ENCODE data around the gene KDSR. TPM values are rescaled to one million over a fixed set of nuclear protein-coding genes. Genes with fewer than 3 reads are reported as not detected.
A peak's percentile ranks its signal among the peaks of the same experiment; 100 is the strongest.

Gene KDSR
- total and polyA plus RNA-seq, 2 donors (not counting 1 experiment from before 2014, with no cell fraction given), result 6.4 to 21.1 TPM

- Mint-ChIP-seq H3K27me3 (no peaks in the 10 kb centered on the region), H3K27ac (peak overlapping the region; percentile 97), H3K4me1 (peaks cover 63% of the 10 kb centered on the region), H3K9me3 (ENCODE audit: insufficient read depth) (no peaks in the 10 kb centered on the region), H3K4me3 (peak overlapping the region; percentile 89)
- TF ChIP-seq, protein P1, sequence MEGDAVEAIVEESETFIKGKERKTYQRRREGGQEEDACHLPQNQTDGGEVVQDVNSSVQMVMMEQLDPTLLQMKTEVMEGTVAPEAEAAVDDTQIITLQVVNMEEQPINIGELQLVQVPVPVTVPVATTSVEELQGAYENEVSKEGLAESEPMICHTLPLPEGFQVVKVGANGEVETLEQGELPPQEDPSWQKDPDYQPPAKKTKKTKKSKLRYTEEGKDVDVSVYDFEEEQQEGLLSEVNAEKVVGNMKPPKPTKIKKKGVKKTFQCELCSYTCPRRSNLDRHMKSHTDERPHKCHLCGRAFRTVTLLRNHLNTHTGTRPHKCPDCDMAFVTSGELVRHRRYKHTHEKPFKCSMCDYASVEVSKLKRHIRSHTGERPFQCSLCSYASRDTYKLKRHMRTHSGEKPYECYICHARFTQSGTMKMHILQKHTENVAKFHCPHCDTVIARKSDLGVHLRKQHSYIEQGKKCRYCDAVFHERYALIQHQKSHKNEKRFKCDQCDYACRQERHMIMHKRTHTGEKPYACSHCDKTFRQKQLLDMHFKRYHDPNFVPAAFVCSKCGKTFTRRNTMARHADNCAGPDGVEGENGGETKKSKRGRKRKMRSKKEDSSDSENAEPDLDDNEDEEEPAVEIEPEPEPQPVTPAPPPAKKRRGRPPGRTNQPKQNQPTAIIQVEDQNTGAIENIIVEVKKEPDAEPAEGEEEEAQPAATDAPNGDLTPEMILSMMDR (IDR thresholded peaks at IDR 0.05), result peak; percentile 85
- TF ChIP-seq EZH2 (IDR thresholded peaks at IDR 0.05; ENCODE audit: borderline replicate concordance, insufficient read depth, low read depth, low read length, poor library complexity, severe bottlenecking), result no peak
- no peaks in the 10 kb centered on the region for H3K27me3 ChIP-seq (replicated peaks in 1 of 4; ENCODE audit: control extremely low read depth in 1 of 4, control insufficient read depth in 3 of 4, insufficient read depth in 4 of 4, low read length in 3 of 4)
- H3K36me3 ChIP-seq (replicated peaks in 1 of 2; ENCODE audit: control extremely low read depth in 1 of 2, control insufficient read depth in 1 of 2, extremely low read depth in 1 of 2, insufficient read depth in 2 of 2, low read length in 1 of 2), result no peaks in the 10 kb centered on the region
- peak; percentile 53 for ATAC-seq (ENCODE audit: low read depth)
- peaks cover 65% of the 10 kb centered on the region for H3K79me2 ChIP-seq (ENCODE audit: control insufficient read depth, insufficient read depth, low read length)
- H3K27ac ChIP-seq (ENCODE audit: low read length in 2 of 2), result peak overlapping the region; percentile 73 to 92
- POLR2A ChIA-PET, result interaction anchor here (0.6 to 4.5 kb wide), 11 partner anchors 10 to 197 kb away, joined by 3 to 30 read pairs (median 4); no protein-coding TSS in a partner anchor
- no peaks in the 10 kb centered on the region for H4K20me1 ChIP-seq (ENCODE audit: control insufficient read depth, insufficient read depth, low read length, poor library complexity, severe bottlenecking)
- peak overlapping the region; percentile 91 for H3K9ac ChIP-seq (ENCODE audit: low read length)
- peak overlapping the region; percentile 60 for H2AFZ ChIP-seq (ENCODE audit: insufficient read depth, low read depth, low read length, poor library complexity, severe bottlenecking)
- WGBS (ENCODE audit: insufficient coverage), result 6% methylated on average over 51 of the region's 66 CpGs
- peak overlapping the region; percentile 85 to 98 (median 96) for H3K4me3 ChIP-seq (ENCODE audit: control extremely low read depth in 1 of 5, extremely low read depth in 1 of 5, insufficient read depth in 1 of 5, low read depth in 2 of 5, low read length in 4 of 5)
- H3K4me1 ChIP-seq (ENCODE audit: control insufficient read depth in 2 of 2, insufficient read depth in 2 of 2, low read length in 2 of 2), result peaks cover 37 to 54% of the 10 kb centered on the region in 2 donors
- H3K9me3 ChIP-seq (ENCODE audit: control extremely low read depth in 1 of 3, control insufficient read depth in 2 of 3, insufficient read depth in 1 of 3, low read length in 2 of 3), result no peaks in the 10 kb centered on the region
- CTCF ChIA-PET, result interaction anchor here (0.6 to 3.9 kb wide), 48 partner anchors 11 to 300 kb away, joined by 3 to 136 read pairs (median 5); no protein-coding TSS in a partner anchor
- peak; percentile 89 for DNase-seq
- H3K4me2 ChIP-seq (replicated peaks; ENCODE audit: low read depth, low read length, poor library complexity, severe bottlenecking), result peak overlapping the region; percentile 75
- intact Hi-C loops (cut with micrococcal nuclease), result loop anchor here (1.0 to 5.0 kb wide), 6 partner anchors 25 to 187 kb away; no protein-coding TSS in a partner anchor
Measured at GRCh38 chr18:63317982-63318888, 48.8 kb downstream of the KDSR start.

Measured in B cell (primary cell).